ENCODE results near the gene CCL25.

- no peak for TF ChIP-seq CTCF (IDR thresholded peaks at IDR 0.05)
- no peak for TF ChIP-seq EZH2phosphoT487 (IDR thresholded peaks at IDR 0.05)
These were observed 46.9 kb upstream of the CCL25 start, which contains the start of gene ELAVL1 for GRCh38 chr19:8005534-8006256.
